IMR-90 (cell line): ENCODE measurements around the gene SERP2. TPM values are rescaled to one million over a fixed set of nuclear protein-coding genes. Genes with fewer than 3 reads are reported as not detected.

Source experiments
- ATAC-seq: fragments of 200-7000 bp; cut with Tn5 transposase; 2 replicates; pipeline ENCODE4 v1.9.1; 2020; ENCODE audit warnings: low read depth, mild to moderate bottlenecking, moderate library complexity
- BruUV-seq: library from RNA; stranded (reverse); fragments of 400-500 nt; replicated peaks from 2 replicates; lab custom pipeline; 2021; lab: Mats Ljungman, UMichigan
- CTCF ChIA-PET: fragments of 300-600 bp; formaldehyde crosslinking; extraction: SDS; loops from one replicate; lab custom pipeline; 2021; ENCODE audit warnings: antibody characterized with exemption; lab: Yijun Ruan, JAX
- POLR2A ChIA-PET: fragments of 300-600 bp; sonication (Branson Sonifier 250); formaldehyde crosslinking; loops from one replicate; lab custom pipeline; 2022; ENCODE audit warnings: antibody characterized with exemption; ENCODE audit not compliant: unreplicated experiment; lab: Charles Lee
- DNase-seq: peaks from one replicate; pipeline ENCODE4 v3.0.0; 2013
- H2AFZ ChIP-seq: replicated peaks from 2 replicates; pipeline ENCODE3; 2013; ENCODE audit warnings: low read length, mild to moderate bottlenecking; ENCODE audit not compliant: poor library complexity
- H2AK5ac ChIP-seq: 2 replicates; pipeline ENCODE4 v1.6.1; 2013; ENCODE audit warnings: low read depth, low read length, inconsistent platforms
- H2AK9ac ChIP-seq: replicated peaks from 2 replicates; pipeline ENCODE3; 2013; ENCODE audit warnings: mild to moderate bottlenecking, low read depth, low read length, moderate library complexity; ENCODE audit not compliant: poor library complexity
- H2BK120ac ChIP-seq: 2 replicates; pipeline ENCODE4 v1.6.1; 2013; ENCODE audit warnings: low read depth, low read length, inconsistent platforms
- H2BK15ac ChIP-seq: 3 replicates; pipeline ENCODE4 v1.6.1; 2013; ENCODE audit warnings: low read depth, low read length, inconsistent platforms
- H2BK20ac ChIP-seq: 2 replicates; pipeline ENCODE4 v1.6.1; 2013; ENCODE audit warnings: low read depth, mild to moderate bottlenecking, inconsistent platforms, low read length, moderate library complexity
- H2BK5ac ChIP-seq: 2 replicates; pipeline ENCODE4 v1.6.1; 2013; ENCODE audit warnings: mild to moderate bottlenecking, low read depth, low read length, inconsistent platforms; ENCODE audit not compliant: poor library complexity, severe bottlenecking
- H3K14ac ChIP-seq: replicated peaks from 2 replicates; pipeline ENCODE4 v1.6.1; 2013; ENCODE audit warnings: low read depth, low read length, inconsistent platforms
- H3K18ac ChIP-seq: 2 replicates; pipeline ENCODE4 v1.6.1; 2013; ENCODE audit warnings: low read depth, low read length, control low read depth
- H3K23ac ChIP-seq: 2 replicates; pipeline ENCODE4 v1.6.1; 2013; ENCODE audit warnings: low read depth, low read length, inconsistent platforms
- H3K27ac ChIP-seq: 2 replicates; pipeline ENCODE4 v1.5.1; 2013; ENCODE audit warnings: mild to moderate bottlenecking, control low read depth, low read length; ENCODE audit not compliant: insufficient read depth
- H3K27me3 ChIP-seq: 2 replicates; pipeline ENCODE4 v1.6.1; 2013; ENCODE audit warnings: low read length; ENCODE audit not compliant: control insufficient read depth, insufficient read depth
- H3K36me3 ChIP-seq: 2 replicates; pipeline ENCODE4 v1.6.1; 2013; ENCODE audit warnings: low read length, mixed read lengths; ENCODE audit not compliant: control insufficient read depth, insufficient read depth
- H3K4ac ChIP-seq: 2 replicates; pipeline ENCODE4 v1.6.1; 2013; ENCODE audit warnings: low read depth, low read length, inconsistent platforms
- H3K4me1 ChIP-seq: 2 replicates; pipeline ENCODE4 v1.6.1; 2013; ENCODE audit warnings: low read length, mixed read lengths; ENCODE audit not compliant: control insufficient read depth, insufficient read depth
- H3K4me2 ChIP-seq: 2 replicates; pipeline ENCODE4 v1.6.1; 2013; ENCODE audit warnings: low read depth, mild to moderate bottlenecking, control low read depth, low read length, moderate library complexity
- H3K4me3 ChIP-seq: 2 replicates; pipeline ENCODE4 v1.5.1; 2013; ENCODE audit warnings: low read depth, mild to moderate bottlenecking, control low read depth, low read length, moderate library complexity; ENCODE audit not compliant: insufficient read depth
- H3K56ac ChIP-seq: 2 replicates; pipeline ENCODE4 v1.6.1; 2013; ENCODE audit warnings: low read length, inconsistent platforms; ENCODE audit not compliant: insufficient read depth; ENCODE audit errors: extremely low read depth
- H3K79me1 ChIP-seq, 2 experiments: 2 replicates each; pipeline ENCODE4 v1.6.1; 2013; ENCODE audit warnings: low read length in 2 of 2, inconsistent platforms in 1 of 2, low read depth in 1 of 2
- H3K9ac ChIP-seq: 2 replicates; pipeline ENCODE4 v1.6.1; 2013; ENCODE audit warnings: low read depth, low read length, control low read depth
- H3K9me1 ChIP-seq: 2 replicates; pipeline ENCODE4 v1.6.1; 2013; ENCODE audit warnings: low read length, inconsistent platforms; ENCODE audit not compliant: insufficient read depth
- H3K9me3 ChIP-seq: 2 replicates; pipeline ENCODE4 v1.6.1; 2013; ENCODE audit warnings: low read length; ENCODE audit not compliant: control insufficient read depth, insufficient read depth
- H4K20me1 ChIP-seq: 2 replicates; pipeline ENCODE4 v1.6.1; 2013; ENCODE audit warnings: low read length, inconsistent platforms; ENCODE audit not compliant: insufficient read depth
- H4K5ac ChIP-seq: 2 replicates; pipeline ENCODE4 v1.6.1; 2013; ENCODE audit warnings: mild to moderate bottlenecking, low read depth, low read length, control low read depth
- H4K8ac ChIP-seq, 2 experiments: 2 replicates each; pipeline ENCODE4 v1.6.1; 2013; ENCODE audit warnings: low read depth in 2 of 2, low read length in 2 of 2, control low read depth in 1 of 2, inconsistent platforms in 1 of 2
- H4K91ac ChIP-seq: 2 replicates; pipeline ENCODE4 v1.6.1; 2013; ENCODE audit warnings: low read depth, low read length, inconsistent platforms; ENCODE audit not compliant: insufficient read depth
- CHD1 ChIP-seq: IDR thresholded peaks from 2 replicates; pipeline ENCODE4 v1.6.1; 2012; ENCODE audit warnings: low read depth, low read length, improper control_type of control experiment
- CTCF ChIP-seq: conservative IDR thresholded peaks from 2 replicates; pipeline ENCODE4 v1.5.1; 2012; ENCODE audit warnings: mild to moderate bottlenecking, low read depth, low read length, improper control_type of control experiment
- POLR2A ChIP-seq: IDR thresholded peaks from 2 replicates; pipeline ENCODE4 v1.6.1; 2012; ENCODE audit warnings: mild to moderate bottlenecking, low read depth, low read length
- RAD21 ChIP-seq: IDR thresholded peaks from 2 replicates; pipeline ENCODE4 v1.6.1; 2012; ENCODE audit warnings: low read length, improper control_type of control experiment
- RFX5 ChIP-seq: IDR thresholded peaks from 2 replicates; pipeline ENCODE4 v1.8.0; 2012; ENCODE audit warnings: low read depth, mild to moderate bottlenecking, low read length, moderate library complexity
- WGBS, 2 experiments: methylation state at CpG; one replicate each; pipeline versions ENCODE4 v1.1.5 to v1.1.7; 2013; ENCODE audit warnings: missing lambda C conversion rate in 2 of 2; ENCODE audit not compliant: insufficient read length in 1 of 2; ENCODE audit errors: extremely low coverage in 2 of 2; 5-methylcytosine and 5-hydroxymethylcytosine counted together
- dilution Hi-C: fragments of 300-500 bp; cut with HindIII; formaldehyde crosslinking; loops from one replicate; pipeline ENCODE4 v1.14.3; 2018; ENCODE audit warnings: low sequenced_read_pairs; ENCODE audit not compliant: unreplicated experiment
- in situ Hi-C: fragments of 300-500 bp; cut with MboI; formaldehyde crosslinking; loops from 3 replicates; pipeline ENCODE4 v1.14.3; 2019; ENCODE audit warnings: low sequenced_read_pairs, inconsistent platforms, mixed read lengths
- intact Hi-C: fragments of 100-400 bp; cut with micrococcal nuclease; formaldehyde crosslinking; loops from 2 replicates; pipeline ENCODE4 v1.10.0; 2022
- polyA plus RNA-seq, 3 experiments: library from polyadenylated mRNA; depleted of rRNA; stranded (reverse); fragments of >200 nt; gene quantifications; 2 replicates each; pipeline ENCODE4 v1.2.3, GENCODE V29; 2012; ENCODE audit warnings: low replicate concordance in 1 of 3
- total RNA-seq: library from RNA; depleted of rRNA; stranded (reverse); fragments of >200 nt; gene quantifications from 2 replicates; pipeline ENCODE4 v1.2.3, GENCODE V29; 2012

Gene SERP2
- total and polyA plus RNA-seq, 2 of the 4 experiments (the other 2 are of a cell fraction), result 0.54 to 1.4 TPM

- H4K91ac ChIP-seq, result no peak overlapping the region
- no peak overlapping the region for H2BK120ac ChIP-seq
- 0 out of 2 replicates have a peak, but pooled peaks cover 3% of the 10 kb centered on the region for H3K9me1 ChIP-seq
- no CpG with 5 or more reads among the region's 3 CpGs for WGBS, 2 experiments
- H3K27ac ChIP-seq, result no peak overlapping the region
- no peak overlapping the region for H2AK5ac ChIP-seq
- H2AK9ac ChIP-seq, result no peak overlapping the region
- H3K4me2 ChIP-seq, result no peak overlapping the region
- no peaks in the 10 kb centered on the region for H3K36me3 ChIP-seq
- intact Hi-C loops, result no loop called here
- no peak overlapping the region for H3K14ac ChIP-seq
- H2BK15ac ChIP-seq, result no peak overlapping the region
- no peak overlapping the region for H3K56ac ChIP-seq
- no peak overlapping the region for H4K8ac ChIP-seq
- no peak overlapping the region for H3K9ac ChIP-seq
- H3K27me3 ChIP-seq, result no peaks in the 10 kb centered on the region
- H3K4me1 ChIP-seq, result no peaks in the 10 kb centered on the region; the same call in 1 of the 2 replicates
- no peak for TF ChIP-seq CTCF
- TF ChIP-seq CHD1, result no peak
- TF ChIP-seq RFX5, result no peak
- no peak for TF ChIP-seq RAD21
- no peak for TF ChIP-seq POLR2A
- DNase-seq, result no peak
- POLR2A ChIA-PET, result no interaction called here
- H2BK20ac ChIP-seq, result no peak overlapping the region
- H2BK5ac ChIP-seq, result no peak overlapping the region
- no peak overlapping the region for H4K5ac ChIP-seq
- H3K4ac ChIP-seq, result no peak overlapping the region
- dilution Hi-C loops, result no loop called here
- no peak overlapping the region for H3K18ac ChIP-seq
- H2AFZ ChIP-seq, result no peak overlapping the region
- H3K79me1 ChIP-seq, result no peaks in the 10 kb centered on the region
- no peaks in the 10 kb centered on the region for H4K20me1 ChIP-seq
- CTCF ChIA-PET, result interaction anchor here (0.5 kb wide), 1 partner anchor 320 kb away, joined by 3 read pairs; no protein-coding TSS in a partner anchor
- no peak for ATAC-seq
- no peak overlapping the region for H3K23ac ChIP-seq
- H3K4me3 ChIP-seq, result no peak overlapping the region
- no peaks in the 10 kb centered on the region for H3K9me3 ChIP-seq
- in situ Hi-C loops, result no loop called here
- BruUV-seq, result no TSS peak
Measured at GRCh38 chr13:44352202-44352601, 21.4 kb upstream of the SERP2 start.
